Endothelial cell of umbilical vein (primary cell): ENCODE data around the gene CACNA1A. TPM values are rescaled to one million over a fixed set of nuclear protein-coding genes. Genes with fewer than 3 reads are reported as not detected.

ENCODE experiments used
- BruUV-seq: library from RNA; stranded (reverse); fragments of 400-500 nt; replicated peaks from 2 replicates; lab custom pipeline; 2021; lab: Mats Ljungman, UMichigan
- CTCF ChIA-PET: fragments of 300-600, 350-600 bp; sonication (Branson Sonifier 250); formaldehyde crosslinking; loops from one replicate; lab custom pipeline; 2021; ENCODE audit warnings: antibody characterized with exemption, inconsistent platforms; lab: Charles Lee
- POLR2A ChIA-PET: fragments of 300-600, 350-600 bp; sonication (Branson Sonifier 250); formaldehyde crosslinking; loops from one replicate; lab custom pipeline; 2021; ENCODE audit warnings: antibody characterized with exemption, inconsistent platforms; lab: Charles Lee
- DNase-seq: peaks from one replicate; pipeline ENCODE4 v3.0.0-alpha.2; 2011; ENCODE audit warnings: low read depth, low spot score
- FAIRE-seq: peaks from 2 replicates; lab custom pipeline; 2011; peaks lifted over from hg19 to GRCh38; lab: Jason Lieb, UNC
- H2AFZ ChIP-seq: 2 replicates; pipeline ENCODE4 v1.6.0; 2012; ENCODE audit warnings: low read depth, low read length, control low read depth, inconsistent platforms
- H3K27ac ChIP-seq: 2 replicates; pipeline ENCODE4 v1.5.1; 2011; ENCODE audit warnings: low read depth, mild to moderate bottlenecking, control low read depth, low read length, moderate library complexity; ENCODE audit not compliant: insufficient read depth
- H3K27me3 ChIP-seq, 2 experiments: 2 replicates each; pipeline versions ENCODE4 v1.6.0 to v1.6.1; 2011; ENCODE audit warnings: low read length in 2 of 2, mixed read lengths in 1 of 2; ENCODE audit not compliant: control insufficient read depth in 2 of 2, insufficient read depth in 2 of 2
- H3K36me3 ChIP-seq, 2 experiments: 2 replicates in 1 of 2; 3 replicates in 1 of 2; pipeline ENCODE4 v1.5.1; 2011; ENCODE audit warnings: low read length in 2 of 2, mild to moderate bottlenecking in 1 of 2, moderate library complexity in 1 of 2; ENCODE audit not compliant: control insufficient read depth in 2 of 2, insufficient read depth in 2 of 2; ENCODE audit errors: extremely low read depth in 1 of 2
- H3K4me1 ChIP-seq: 3 replicates; pipeline ENCODE4 v1.5.1; 2011; ENCODE audit warnings: mild to moderate bottlenecking, low read length; ENCODE audit not compliant: control insufficient read depth, insufficient read depth; ENCODE audit errors: extremely low read depth
- H3K4me2 ChIP-seq: 2 replicates; pipeline ENCODE4 v1.6.1; 2011; ENCODE audit warnings: low read length, control low read depth, mixed read lengths; ENCODE audit not compliant: insufficient read depth
- H3K4me3 ChIP-seq, 3 experiments: fragments of 200-600 bp in 1 of 3; sonication (generic), shearing (Covaris generic) in 1 of 3; replicated peaks in 1 of 3; 2 replicates each; pipeline ENCODE4 v1.5.1; 2011 to 2016; ENCODE audit warnings: control low read depth in 3 of 3, low read length in 3 of 3, mild to moderate bottlenecking in 2 of 3, inconsistent platforms in 1 of 3, low read depth in 1 of 3, moderate library complexity in 1 of 3; ENCODE audit not compliant: insufficient read depth in 1 of 3
- H3K79me2 ChIP-seq: 2 replicates; pipeline ENCODE4 v1.6.0; 2012; ENCODE audit warnings: low read length, inconsistent platforms; ENCODE audit not compliant: control insufficient read depth, insufficient read depth
- H3K9ac ChIP-seq: replicated peaks from 2 replicates; pipeline ENCODE3; 2011; ENCODE audit warnings: low read length, control low read depth; ENCODE audit not compliant: insufficient read depth; ENCODE audit errors: extremely low read depth
- H3K9me1 ChIP-seq: replicated peaks from 3 replicates; pipeline ENCODE4 v1.6.0; 2011; ENCODE audit warnings: mild to moderate bottlenecking, low read length; ENCODE audit not compliant: control insufficient read depth, insufficient read depth; ENCODE audit errors: extremely low read depth
- H3K9me3 ChIP-seq: replicated peaks from 2 replicates; pipeline ENCODE4 v1.5.1; 2012; ENCODE audit warnings: low read length, inconsistent platforms; ENCODE audit not compliant: control insufficient read depth, insufficient read depth
- H4K20me1 ChIP-seq: replicated peaks from 2 replicates; pipeline ENCODE3; 2011; ENCODE audit warnings: mild to moderate bottlenecking, low read length; ENCODE audit not compliant: control insufficient read depth, insufficient read depth; ENCODE audit errors: extremely low read depth
- CTCF ChIP-seq, 2 donors: IDR thresholded peaks; 1 replicate in 1 of 2; 2 replicates in 1 of 2; pipeline ENCODE4 v1.5.1; 2011; ENCODE audit warnings: low read length in 2 of 2, mild to moderate bottlenecking in 2 of 2, moderate library complexity in 2 of 2, control low read depth in 1 of 2, inconsistent platforms in 1 of 2, low read depth in 1 of 2; ENCODE audit not compliant: insufficient read depth in 1 of 2; ENCODE audit errors: extremely low read depth in 1 of 2
- EZH2 ChIP-seq: IDR thresholded peaks from 2 replicates; pipeline ENCODE4 v1.6.1; 2012; ENCODE audit warnings: borderline replicate concordance, low read depth, mild to moderate bottlenecking, moderate library complexity, low read length, inconsistent platforms; ENCODE audit not compliant: severe bottlenecking
- FOS ChIP-seq: IDR thresholded peaks from 2 replicates; pipeline ENCODE4 v1.6.1; 2011; ENCODE audit warnings: mild to moderate bottlenecking, low read length, moderate library complexity, borderline replicate concordance; ENCODE audit not compliant: insufficient read depth
- JUN ChIP-seq: IDR thresholded peaks from 2 replicates; pipeline ENCODE4 v1.6.1; 2011; ENCODE audit warnings: borderline replicate concordance, low read depth; ENCODE audit not compliant: insufficient read length, insufficient read depth
- POLR2AphosphoS5 ChIP-seq: IDR thresholded peaks from 2 replicates; pipeline ENCODE4 v1.6.1; 2012; ENCODE audit warnings: low read depth, mild to moderate bottlenecking, control low read depth, low read length, moderate library complexity; ENCODE audit not compliant: insufficient read depth
- dilution Hi-C: fragments of 300-500 bp; cut with MboI; formaldehyde crosslinking; loops from one replicate; pipeline ENCODE4 v1.15.0; 2019; ENCODE audit warnings: low sequenced_read_pairs; ENCODE audit not compliant: extremely low pct_ligation_motif_present
- intact Hi-C: fragments of 100-400 bp; cut with micrococcal nuclease; formaldehyde crosslinking; loops from one replicate; pipeline ENCODE4 v1.10.0; 2022
- polyA plus RNA-seq, 4 experiments: library from polyadenylated mRNA; depleted of rRNA in 3 of 4; stranded (reverse) in 3 of 4; unstranded in 1 of 4; fragments of >200 nt; gene quantifications; 2 replicates each; pipeline versions ENCODE4 v1.2.1 to v1.2.3, GENCODE V29; 2011 to 2012; ENCODE audit warnings: missing spikeins in 1 of 4
- total RNA-seq: library from RNA; stranded (reverse); gene quantifications from 2 replicates; pipeline ENCODE4 v1.2.3, GENCODE V29; 2021

Gene CACNA1A
- total and polyA plus RNA-seq, 2 donors (not counting 3 experiments of a cell fraction or from before 2014, with no cell fraction given) = 0.17 to 0.38 TPM

GRCh38 chr19:13262450-13262849 lies 243.8 kb downstream of the CACNA1A start:
- no peaks in the 10 kb centered on the region for H3K79me2 ChIP-seq
- no peak overlapping the region for H3K4me3 ChIP-seq
- FAIRE-seq (peak; percentile 80), DNase-seq (peak; percentile 70)
- H4K20me1 ChIP-seq = no peaks in the 10 kb centered on the region
- H3K4me2 ChIP-seq = no peak overlapping the region
- POLR2A ChIA-PET = interaction anchor here (0.6 to 1.4 kb wide), 3 partner anchors 47 to 110 kb away, joined by 4 to 5 read pairs (median 4); no protein-coding TSS in a partner anchor
- H2AFZ ChIP-seq = no peak overlapping the region
- H3K9me3 ChIP-seq = no peaks in the 10 kb centered on the region
- no peaks in the 10 kb centered on the region for H3K9me1 ChIP-seq
- BruUV-seq = no TSS peak
- intact Hi-C loops = loop anchor here (1.0 to 2.0 kb wide), 5 partner anchors 50 to 284 kb away; partner anchors contain the start of gene TRMT1
- no peaks in the 10 kb centered on the region for H3K36me3 ChIP-seq
- peaks cover 10% of the 10 kb centered on the region for H3K4me1 ChIP-seq
- dilution Hi-C loops = no loop called here
- H3K9ac ChIP-seq = no peak overlapping the region
- CTCF ChIA-PET = interaction anchor here (0.6 to 2.7 kb wide), 30 partner anchors 9 to 343 kb away, joined by 3 to 55 read pairs (median 5); partner anchors contain the start of genes IER2, NACC1 and STX10
- H3K27me3 ChIP-seq = peaks cover 0 to 2% of the 10 kb centered on the region in 2 experiments
- H3K27ac ChIP-seq = no peak overlapping the region
- peak; percentile 32 to 46 for TF ChIP-seq CTCF (IDR thresholded peaks at IDR 0.05; ENCODE audit: extremely low read depth in 1 of 2, insufficient read depth in 1 of 2, low read depth in 1 of 2, low read length in 2 of 2)
- no peak for TF ChIP-seq EZH2

GRCh38 chr19:13260883-13261653 lies 245.2 kb downstream of the CACNA1A start:
- H4K20me1 ChIP-seq = no peaks in the 10 kb centered on the region
- H3K9ac ChIP-seq = no peak overlapping the region
- no peaks in the 10 kb centered on the region for H3K9me3 ChIP-seq
- H3K4me3 ChIP-seq = no peak overlapping the region
- BruUV-seq = no TSS peak
- CTCF ChIA-PET = interaction anchor here (0.8 to 2.7 kb wide), 6 partner anchors 9 to 283 kb away, joined by 3 to 26 read pairs (median 5); no protein-coding TSS in a partner anchor
- H3K9me1 ChIP-seq = no peaks in the 10 kb centered on the region
- no peak overlapping the region for H2AFZ ChIP-seq
- H3K36me3 ChIP-seq = no peaks in the 10 kb centered on the region
- POLR2A ChIA-PET = no interaction called here
- no peak overlapping the region for H3K4me2 ChIP-seq
- peak; percentile 58 for FAIRE-seq
- dilution Hi-C loops = no loop called here
- H3K4me1 ChIP-seq = peaks cover 10% of the 10 kb centered on the region
- DNase-seq = peak; percentile 57
- H3K79me2 ChIP-seq = no peaks in the 10 kb centered on the region
- intact Hi-C loops = loop anchor here (1.0 kb wide), 1 partner anchor 110 kb away; no protein-coding TSS in a partner anchor
- H3K27me3 ChIP-seq = peaks cover 2 to 3% of the 10 kb centered on the region in 2 experiments
- TF ChIP-seq JUN = peak; percentile 90
- no peak for TF ChIP-seq POLR2AphosphoS5
- peak; percentile 95 for TF ChIP-seq FOS
- H3K27ac ChIP-seq = no peak overlapping the region
